Hepatic stellate cell (primary cell): ENCODE data around the gene ISX.
"Not testable (repeated sequence)": the region's sequence is repeated elsewhere in the genome, so short reads cannot be mapped to it uniquely, and the experiment has no call there.

Source experiments
- DNase-seq: peaks from one replicate; pipeline ENCODE4 v3.0.0; 2011; ENCODE audit warnings: low spot score

ISX gene

GRCh38 chr22:35065796-35066218, at the start of gene ISX:
Gene ISX, plus strand, starts transcription at chr22:35066158. Its CDS starts 930 bp downstream, at chr22:35067088.
- no peak for DNase-seq

DNA sequence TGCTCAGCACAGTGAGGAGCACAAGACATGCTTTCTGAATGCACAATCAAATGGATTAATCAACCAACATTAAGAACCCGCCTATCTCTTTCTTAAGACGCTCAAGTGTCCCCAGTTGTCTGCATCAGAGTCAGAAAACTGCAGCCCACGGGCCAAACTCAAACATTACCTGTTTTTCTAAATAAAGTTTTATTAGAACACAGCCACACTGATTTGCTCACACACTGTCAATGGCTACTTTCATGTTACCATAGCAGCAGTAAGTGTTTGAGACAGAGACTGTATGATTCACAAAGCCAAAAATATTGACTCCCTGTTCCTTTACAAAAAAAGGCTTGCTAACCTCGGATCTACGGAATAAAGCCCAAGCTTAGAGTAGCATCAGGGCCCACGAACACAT, 49.0 kb upstream of the ISX start:
- no peak for DNase-seq

GRCh38 chr22:35018995-35019394, 47.0 kb upstream of the ISX start:
- no peak for DNase-seq

- DNase-seq = no peak
These were observed 45.4 kb upstream of the ISX start for GRCh38 chr22:35020517-35020916.

- DNase-seq = no peak
These were observed 44.8 kb upstream of the ISX start for GRCh38 chr22:35021161-35021560.

DNA sequence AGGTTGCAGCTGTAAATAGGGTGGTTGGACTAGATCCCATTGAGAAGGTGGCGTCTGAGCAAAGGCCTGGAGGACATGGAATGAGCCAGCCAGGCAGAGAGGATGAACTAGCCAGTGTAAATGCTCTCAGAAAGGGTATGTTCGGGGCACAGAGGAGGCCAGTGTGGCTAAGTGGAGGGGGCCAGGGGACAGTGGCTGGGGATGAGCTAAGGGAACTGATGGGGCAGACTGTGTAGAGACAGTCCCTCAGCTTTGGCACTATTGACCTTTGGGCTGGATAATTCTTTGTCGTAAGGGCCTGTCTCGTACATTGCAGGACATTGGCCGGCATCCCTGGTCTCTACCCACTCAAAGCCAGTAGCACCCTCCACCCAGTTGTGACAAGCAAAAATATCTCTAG, 43.7 kb upstream of the ISX start:
- no peak for DNase-seq

- peak; percentile 29 for DNase-seq
These were observed 42.1 kb upstream of the ISX start for GRCh38 chr22:35023692-35024363.

DNA sequence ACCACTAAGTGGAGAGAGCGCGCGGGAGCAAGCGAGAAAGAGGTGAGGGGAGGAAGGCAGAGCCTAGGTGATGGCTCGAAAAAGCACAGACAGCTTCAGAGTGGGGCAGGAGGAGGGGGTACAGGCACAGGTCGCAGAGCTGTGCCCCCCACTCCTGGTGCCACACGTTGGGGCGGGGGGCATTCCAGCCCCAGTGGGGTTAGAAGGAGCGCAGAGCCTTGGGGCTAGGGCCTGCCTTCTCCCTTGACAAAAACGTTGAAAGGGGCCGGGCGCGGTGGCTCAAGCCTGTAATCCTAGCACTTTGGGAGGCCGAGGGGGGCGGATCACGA, 41.6 kb upstream of the ISX start:
- no peak for DNase-seq

GRCh38 chr22:35030112-35030511, 35.8 kb upstream of the ISX start:
- not testable (repeated sequence) for DNase-seq

- DNase-seq = no peak
These were observed 33.4 kb upstream of the ISX start for GRCh38 chr22:35032571-35032970.

DNA sequence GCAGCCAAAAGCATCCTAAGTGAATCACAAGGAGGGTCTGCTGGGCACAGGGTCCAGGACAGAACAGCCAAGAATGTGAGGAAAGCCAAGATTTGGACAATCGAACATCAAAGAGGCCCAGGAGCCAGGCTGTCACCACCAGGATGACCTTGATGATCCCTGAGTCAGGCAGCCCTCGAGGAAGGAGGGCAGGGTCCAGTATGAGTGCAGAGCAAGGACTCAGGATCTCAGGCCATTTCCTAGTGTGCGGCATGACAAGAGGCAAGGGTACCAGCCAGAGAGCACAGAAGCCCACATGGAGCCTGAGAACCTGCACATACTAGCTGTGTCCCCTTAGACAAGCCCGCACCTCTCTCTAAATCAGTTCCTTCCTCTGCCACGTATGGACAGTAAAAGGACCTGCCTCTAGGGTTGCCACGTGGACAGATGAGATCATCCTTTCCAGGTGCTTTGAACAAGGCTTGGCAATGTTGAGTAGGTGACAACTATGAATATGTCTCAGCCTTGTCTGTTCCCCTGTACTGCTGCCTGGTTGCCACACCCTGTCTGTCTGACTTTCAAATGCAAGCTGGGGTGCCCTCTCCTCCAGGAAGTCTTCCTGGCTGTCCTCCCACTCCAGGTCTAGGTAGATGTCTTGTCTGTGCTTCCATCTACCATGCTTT, 32.2 kb upstream of the ISX start:
- no peak for DNase-seq

- no peak for DNase-seq
These were observed 31.0 kb upstream of the ISX start for GRCh38 chr22:35034963-35035362.

DNA sequence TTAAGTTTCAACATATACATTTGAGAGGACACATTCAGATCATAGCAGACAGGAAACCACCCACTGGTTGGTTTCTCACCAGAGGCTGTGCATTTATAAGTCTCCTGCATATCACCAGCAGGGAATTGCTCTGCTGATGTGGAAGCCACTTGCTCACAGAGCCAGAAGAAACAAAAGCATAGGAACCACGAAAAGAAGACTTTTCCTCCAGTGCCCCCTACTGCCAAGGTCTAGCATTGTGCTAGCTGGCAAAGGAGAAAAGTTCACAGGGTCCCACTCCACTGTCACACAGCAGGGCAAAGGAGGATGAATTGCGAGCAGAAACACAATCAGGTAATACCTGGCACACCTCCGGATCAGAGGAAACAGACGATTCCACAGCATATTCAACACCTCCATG, 28.9 kb upstream of the ISX start:
- no peak for DNase-seq

- DNase-seq = no peak
These were observed 26.3 kb upstream of the ISX start for GRCh38 chr22:35039625-35040024.

DNA sequence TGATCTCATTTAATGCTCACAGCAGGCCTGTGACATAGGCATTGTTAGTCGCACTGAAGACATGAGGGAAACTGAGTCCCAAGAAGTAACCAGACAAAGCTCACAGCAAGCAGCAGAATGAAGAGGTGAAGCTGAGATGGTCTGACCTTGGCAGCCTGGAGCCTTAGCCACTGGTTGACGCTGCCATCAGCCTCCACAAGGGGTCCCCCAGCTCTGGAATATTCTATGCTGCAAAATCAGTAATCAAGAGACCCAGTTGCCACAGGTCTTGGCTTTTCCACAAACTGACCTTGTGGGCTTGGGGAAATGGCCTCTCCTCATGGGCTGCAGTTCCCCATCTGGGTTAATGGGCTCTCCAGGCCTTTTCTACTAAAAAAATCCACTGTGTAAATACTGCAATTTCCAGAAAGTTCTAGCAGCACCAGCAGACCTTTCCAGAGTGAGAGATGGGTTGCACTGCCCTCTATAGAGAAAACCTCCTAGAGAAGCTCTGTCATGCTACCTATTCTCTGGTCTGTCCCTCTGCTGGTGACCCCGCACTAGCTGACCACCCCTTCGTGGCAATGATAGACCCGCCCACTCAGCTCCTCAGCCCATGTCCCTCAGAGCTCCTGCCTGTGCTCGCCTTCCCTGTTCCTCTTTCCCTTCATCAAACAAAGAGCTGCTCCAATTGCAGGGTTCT, 22.6 kb upstream of the ISX start:
- no peak for DNase-seq

DNA sequence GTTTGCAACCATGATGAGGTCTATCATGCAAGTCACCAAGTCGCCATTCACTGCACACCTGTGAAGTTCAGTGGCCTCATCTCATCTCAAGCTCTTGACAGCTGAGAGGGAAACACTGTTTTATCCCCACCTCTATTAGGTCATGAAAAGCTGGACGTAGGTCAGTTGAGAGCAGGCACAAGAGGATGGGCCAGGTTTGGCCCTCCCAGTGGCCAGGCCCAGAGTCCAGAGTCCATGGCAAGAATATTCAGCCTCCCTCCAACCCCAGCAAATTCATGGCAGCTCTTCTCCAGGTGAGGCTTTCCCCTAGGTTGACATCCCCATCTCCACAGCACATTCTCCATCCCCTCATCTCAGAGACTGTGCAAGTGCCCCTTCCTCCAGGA, 22.0 kb upstream of the ISX start:
- DNase-seq = no peak

DNA sequence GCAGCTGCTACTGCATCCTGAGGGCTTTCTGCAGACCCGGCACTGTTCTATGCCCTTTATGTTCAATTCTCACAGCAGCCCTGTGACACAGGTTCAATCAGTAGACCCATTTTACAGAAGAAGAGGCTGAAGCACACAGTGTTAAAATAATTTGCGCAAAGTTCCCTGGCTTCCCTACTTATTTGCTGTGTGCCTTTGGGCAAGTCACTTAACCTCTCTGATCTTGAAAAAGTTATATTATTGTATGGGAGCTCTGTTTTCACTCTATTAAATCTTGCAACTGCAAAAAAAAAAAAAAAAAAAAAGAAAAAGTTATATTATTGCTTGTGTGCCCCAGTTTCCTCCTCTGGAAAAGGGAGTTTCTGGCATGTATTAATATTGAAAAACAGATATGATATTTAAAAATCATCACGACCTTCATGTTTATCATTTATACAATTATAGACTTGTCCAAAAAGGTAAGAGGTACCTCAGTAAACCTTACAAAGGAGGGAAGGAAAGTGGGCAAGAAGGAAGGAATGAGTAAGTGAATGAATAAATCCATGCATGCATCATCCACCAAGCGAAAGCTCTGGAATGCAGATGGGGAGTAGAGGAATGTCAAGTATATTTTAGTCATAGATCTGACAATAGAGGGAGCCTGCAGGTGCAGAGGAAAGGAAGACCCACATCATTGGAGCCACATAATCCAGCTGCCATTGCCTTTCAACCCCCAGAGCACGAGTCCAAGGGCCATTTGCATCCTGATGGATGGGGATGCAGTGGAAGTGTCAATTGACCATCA, 21.2 kb upstream of the ISX start:
- DNase-seq = no peak

DNA sequence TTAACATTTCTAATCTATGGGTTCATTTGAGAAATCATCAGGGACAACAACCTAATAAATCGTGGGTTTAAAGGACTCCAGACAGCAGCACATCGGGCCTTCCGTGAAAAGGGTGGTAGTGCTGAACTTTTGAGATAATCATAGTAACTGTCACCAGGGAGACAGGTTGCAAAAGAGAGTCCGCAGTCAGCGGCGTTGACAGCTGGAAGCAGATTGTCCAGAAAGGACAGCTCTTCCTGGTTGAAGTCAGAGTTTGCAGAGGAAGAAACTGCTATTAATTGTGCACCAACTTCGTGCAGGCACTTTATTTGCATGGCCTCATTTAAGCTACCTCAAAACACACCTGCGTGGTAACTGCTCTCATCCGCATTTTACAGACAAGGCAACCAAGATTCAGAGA, 20.5 kb upstream of the ISX start:
- DNase-seq = no peak

- no peak for DNase-seq
These were observed 19.1 kb upstream of the ISX start for GRCh38 chr22:35046744-35047462.

- DNase-seq = not testable (repeated sequence)
These were observed 15.9 kb upstream of the ISX start for GRCh38 chr22:35050038-35050437.

DNA sequence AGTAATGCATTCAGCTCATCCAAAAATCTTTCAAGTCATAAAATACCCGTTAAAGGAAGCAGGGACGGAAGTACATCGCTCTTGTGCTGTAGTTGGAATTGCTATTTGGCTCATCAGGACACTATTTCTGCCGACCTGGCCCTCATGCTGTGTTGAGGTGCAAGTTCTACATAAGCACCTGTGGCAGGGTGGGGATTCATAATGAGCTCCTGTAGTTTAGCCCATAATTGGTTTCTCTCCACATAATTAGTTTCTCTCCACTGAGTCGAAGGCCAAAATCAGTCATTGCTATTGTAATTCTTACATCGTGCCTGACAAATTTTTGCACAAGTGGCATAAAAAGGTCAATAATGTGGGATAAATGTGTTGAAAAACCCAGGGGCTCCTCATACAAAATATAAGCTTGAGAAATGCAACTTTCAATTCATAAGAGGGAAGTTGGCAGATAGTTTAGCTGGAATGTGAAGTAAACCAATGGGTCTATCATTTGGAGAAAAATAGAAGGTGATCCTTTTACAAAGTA, 14.9 kb upstream of the ISX start:
- no peak for DNase-seq

GRCh38 chr22:35051791-35052190, 14.2 kb upstream of the ISX start:
- no peak for DNase-seq
